GM21515 (cell line): ENCODE results near the gene GNB1L.

Source experiments
- ATAC-seq: cut with Tn5 transposase; IDR thresholded peaks from one replicate; pipeline ENCODE4 v1.9.1; 2021; ENCODE audit not compliant: unreplicated experiment

GNB1L gene

GRCh38 chr22:19765477-19766239 lies 89.0 kb downstream of the GNB1L start:
- ATAC-seq = no peak

- ATAC-seq = no peak
Measured at GRCh38 chr22:19764636-19765476, 89.8 kb downstream of the GNB1L start.

GRCh38 chr22:19764299-19764593 lies 90.4 kb downstream of the GNB1L start:
- no peak for ATAC-seq

- no peak for ATAC-seq
Measured at GRCh38 chr22:19763458-19764298, 91.0 kb downstream of the GNB1L start.

- no peak for ATAC-seq
Measured at GRCh38 chr22:19762568-19763457, 91.9 kb downstream of the GNB1L start.

- ATAC-seq = no peak
Measured at GRCh38 chr22:19761725-19762567, 92.7 kb downstream of the GNB1L start.

GRCh38 chr22:19760951-19761724 lies 93.5 kb downstream of the GNB1L start:
- no peak for ATAC-seq

GRCh38 chr22:19760058-19760950 lies 94.4 kb downstream of the GNB1L start, which contains the start of gene TBX1:
Gene TBX1 (plus strand): TSS chr22:19760778. CDS start chr22:19760844, 66 bp downstream.
- no peak for ATAC-seq

- ATAC-seq = no peak
Measured at GRCh38 chr22:19759427-19760057, 95.1 kb downstream of the GNB1L start.

GRCh38 chr22:19758896-19759426 lies 95.7 kb downstream of the GNB1L start:
- no peak for ATAC-seq

- no peak for ATAC-seq
Measured at GRCh38 chr22:19757985-19758895, 96.4 kb downstream of the GNB1L start.

- ATAC-seq = no peak
Measured at GRCh38 chr22:19757140-19757984, 97.3 kb downstream of the GNB1L start.

GRCh38 chr22:19756288-19757128 lies 98.2 kb downstream of the GNB1L start:
- no peak for ATAC-seq

GRCh38 chr22:19755722-19756287 lies 98.9 kb downstream of the GNB1L start:
- no peak for ATAC-seq
